Calu3 (cell line): Measurements from ENCODE around the gene LRRC73. TPM values are rescaled to one million over a fixed set of nuclear protein-coding genes. Genes with fewer than 3 reads are reported as not detected.
A peak's percentile ranks its signal among the peaks of the same experiment; 100 is the strongest.

Experiments
- BruUV-seq: library from RNA; stranded (reverse); fragments of 400-500 nt; replicated peaks from 2 replicates; lab custom pipeline; 2021; lab: Mats Ljungman, UMichigan
- CTCF ChIA-PET: fragments of 300-600 bp; sonication (Branson Sonifier 250); formaldehyde crosslinking; loops from one replicate; lab custom pipeline; 2022; ENCODE audit warnings: antibody characterized with exemption; lab: Charles Lee
- DNase-seq: peaks from one replicate; pipeline ENCODE4 v3.0.0; 2022
- H3K27ac Mint-ChIP-seq: one replicate; pipeline ENCODE4 v1.8.0; 2022; ENCODE audit warnings: mixed read lengths; ENCODE audit not compliant: unreplicated experiment
- H3K27me3 Mint-ChIP-seq: one replicate; pipeline ENCODE4 v1.8.0; 2022; ENCODE audit warnings: mixed read lengths; ENCODE audit not compliant: unreplicated experiment
- H3K36me3 Mint-ChIP-seq: one replicate; pipeline ENCODE4 v1.8.0; 2022; ENCODE audit warnings: mild to moderate bottlenecking, moderate library complexity, mixed read lengths; ENCODE audit not compliant: insufficient read depth, unreplicated experiment
- H3K4me1 Mint-ChIP-seq: one replicate; pipeline ENCODE4 v1.8.0; 2022; ENCODE audit warnings: mild to moderate bottlenecking, low read depth, mixed read lengths; ENCODE audit not compliant: unreplicated experiment
- H3K4me3 Mint-ChIP-seq: one replicate; pipeline ENCODE4 v1.8.0; 2022; ENCODE audit warnings: mild to moderate bottlenecking, low read depth, moderate library complexity, mixed read lengths; ENCODE audit not compliant: unreplicated experiment
- H3K9me3 Mint-ChIP-seq: one replicate; pipeline ENCODE4 v1.8.0; 2022; ENCODE audit warnings: low read depth, mixed read lengths; ENCODE audit not compliant: unreplicated experiment
- CTCF ChIP-seq: fragments of 200-600 bp; IDR thresholded peaks from one replicate; pipeline ENCODE4 v1.8.0; 2022; ENCODE audit warnings: antibody characterized with exemption; ENCODE audit not compliant: unreplicated experiment
- intact Hi-C: fragments of 100-400 bp; cut with micrococcal nuclease; formaldehyde crosslinking; loops from one replicate; pipeline ENCODE4 v1.10.0; 2022; ENCODE audit not compliant: unreplicated experiment
- total RNA-seq: library from RNA; stranded (reverse); gene quantifications from 2 replicates; pipeline ENCODE4 v1.2.3, GENCODE V29; 2022

The LRRC73 gene
- total RNA-seq, 1 experiment from 2014 or later, result 0.50 TPM

- peak overlapping the region; percentile 82 for H3K27ac Mint-ChIP-seq
- DNase-seq, result no peak
- intact Hi-C loops, result no loop called here
- TF ChIP-seq CTCF, result no peak
- BruUV-seq, result no TSS peak
- peaks cover 40% of the 10 kb centered on the region for H3K4me1 Mint-ChIP-seq
- H3K9me3 Mint-ChIP-seq, result no peaks in the 10 kb centered on the region
- peaks cover 23% of the 10 kb centered on the region for H3K36me3 Mint-ChIP-seq
- CTCF ChIA-PET, result interaction anchor here (0.6 to 1.4 kb wide), 7 partner anchors 10 to 1951 kb away, joined by 3 to 7 read pairs (median 4); partner anchors contain the start of gene ZNF318
- H3K27me3 Mint-ChIP-seq, result no peaks in the 10 kb centered on the region
- peak overlapping the region; percentile 90 for H3K4me3 Mint-ChIP-seq
Measured at GRCh38 chr6:43476746-43477145, 33.4 kb downstream of the LRRC73 start.

GRCh38 chr6:43475516-43475915, 34.6 kb downstream of the LRRC73 start:
- Mint-ChIP-seq H3K4me3 (no peak overlapping the region), H3K36me3 (peaks cover 23% of the 10 kb centered on the region), H3K27me3 (no peaks in the 10 kb centered on the region), H3K9me3 (no peaks in the 10 kb centered on the region), H3K27ac (no peak overlapping the region), H3K4me1 (peaks cover 31% of the 10 kb centered on the region)
- TF ChIP-seq CTCF, result no peak
- CTCF ChIA-PET, result no interaction called here
- BruUV-seq, result no TSS peak
- intact Hi-C loops, result no loop called here
- no peak for DNase-seq

GRCh38 chr6:43472515-43472914, 37.6 kb downstream of the LRRC73 start:
- no TSS peak for BruUV-seq
- intact Hi-C loops, result no loop called here
- TF ChIP-seq CTCF, result no peak
- no peak overlapping the region for H3K27ac Mint-ChIP-seq
- no peak overlapping the region for H3K4me3 Mint-ChIP-seq
- peaks cover 10% of the 10 kb centered on the region for H3K36me3 Mint-ChIP-seq
- no peak for DNase-seq
- H3K4me1 Mint-ChIP-seq, result peaks cover 11% of the 10 kb centered on the region
- H3K9me3 Mint-ChIP-seq, result no peaks in the 10 kb centered on the region
- peaks cover 18% of the 10 kb centered on the region for H3K27me3 Mint-ChIP-seq
- CTCF ChIA-PET, result interaction anchor here (0.7 to 1.0 kb wide), 2 partner anchors 34 to 265 kb away, joined by 3 read pairs; no protein-coding TSS in a partner anchor

- no peak for DNase-seq
- BruUV-seq, result no TSS peak
- CTCF ChIA-PET, result interaction anchor here (0.9 to 1.0 kb wide), 2 partner anchors 11 to 35 kb away, joined by 3 to 4 read pairs; no protein-coding TSS in a partner anchor
- Mint-ChIP-seq H3K9me3 (no peaks in the 10 kb centered on the region), H3K27me3 (peaks cover 30% of the 10 kb centered on the region), H3K27ac (no peak overlapping the region), H3K36me3 (no peaks in the 10 kb centered on the region), H3K4me3 (no peak overlapping the region), H3K4me1 (peaks cover under 1% of the 10 kb centered on the region)
- intact Hi-C loops, result no loop called here
- TF ChIP-seq CTCF, result no peak
Measured at GRCh38 chr6:43471399-43471798, 38.7 kb downstream of the LRRC73 start.
